Hematopoietic multipotent progenitor cell treated with erythropoietin and hydrocortisone succinate and interleukin-3 and kit ligand, for 8 days (in vitro differentiated cells): ENCODE measurements around the gene KRT9.
"Not testable (repeated sequence)": the region's sequence is repeated elsewhere in the genome, so short reads cannot be mapped to it uniquely, and the experiment has no call there.

Experiments used
- DNase-seq: peaks from one replicate; pipeline ENCODE4 v3.0.0-alpha.2; 2015

Gene KRT9

GRCh38 chr17:41599680-41600079 is 27.8 kb upstream of the KRT9 start:
- DNase-seq = no peak

- no peak for DNase-seq
These were observed 23.7 kb upstream of the KRT9 start for GRCh38 chr17:41595585-41595984.

- DNase-seq = no peak
These were observed 22.6 kb upstream of the KRT9 start for GRCh38 chr17:41594363-41594915.

GRCh38 chr17:41593306-41593981 is 21.6 kb upstream of the KRT9 start:
- DNase-seq = no peak

GRCh38 chr17:41592601-41593305 is 20.9 kb upstream of the KRT9 start:
- no peak for DNase-seq

GRCh38 chr17:41589301-41589700 is 17.4 kb upstream of the KRT9 start:
- no peak for DNase-seq

- DNase-seq = no peak
These were observed 16.4 kb upstream of the KRT9 start for GRCh38 chr17:41588126-41588810.

GRCh38 chr17:41586863-41587495 is 15.1 kb upstream of the KRT9 start, which contains the start of gene KRT14:
Gene KRT14 (minus strand): TSS chr17:41586895. CDS start chr17:41586834, 61 bp downstream.
- no peak for DNase-seq

- no peak for DNase-seq
These were observed 13.6 kb upstream of the KRT9 start for GRCh38 chr17:41585301-41586056.

- not testable (repeated sequence) for DNase-seq
These were observed 12.6 kb upstream of the KRT9 start for GRCh38 chr17:41584331-41584927.

- DNase-seq = no peak
These were observed 11.6 kb upstream of the KRT9 start for GRCh38 chr17:41583137-41584127.

- DNase-seq = not testable (repeated sequence)
These were observed 10.5 kb upstream of the KRT9 start for GRCh38 chr17:41582061-41582968.

GRCh38 chr17:41581366-41582060 is 9.7 kb upstream of the KRT9 start:
- no peak for DNase-seq

- DNase-seq = no peak
These were observed 9.0 kb upstream of the KRT9 start for GRCh38 chr17:41580687-41581365.

- no peak for DNase-seq
These were observed 8.4 kb upstream of the KRT9 start for GRCh38 chr17:41580244-41580575.

- DNase-seq = peak; percentile 88
These were observed 7.8 kb upstream of the KRT9 start for GRCh38 chr17:41579484-41580243.

GRCh38 chr17:41578971-41579370 is 7.1 kb upstream of the KRT9 start:
- DNase-seq = no peak

- DNase-seq = no peak
These were observed 6.7 kb upstream of the KRT9 start for GRCh38 chr17:41578538-41578937.
